GM21723 (cell line): Measurements from ENCODE around the gene DMAC2.
"Not testable (repeated sequence)": the region's sequence is repeated elsewhere in the genome, so short reads cannot be mapped to it uniquely, and the experiment has no call there.

ENCODE experiments used
- ATAC-seq: cut with Tn5 transposase; IDR thresholded peaks from one replicate; pipeline ENCODE4 v1.9.1; 2021; ENCODE audit warnings: mild to moderate bottlenecking, moderate library complexity; ENCODE audit not compliant: unreplicated experiment

The DMAC2 gene

GRCh38 chr19:41424335-41425173, 15.2 kb downstream of the DMAC2 start:
- ATAC-seq: no peak

DNA sequence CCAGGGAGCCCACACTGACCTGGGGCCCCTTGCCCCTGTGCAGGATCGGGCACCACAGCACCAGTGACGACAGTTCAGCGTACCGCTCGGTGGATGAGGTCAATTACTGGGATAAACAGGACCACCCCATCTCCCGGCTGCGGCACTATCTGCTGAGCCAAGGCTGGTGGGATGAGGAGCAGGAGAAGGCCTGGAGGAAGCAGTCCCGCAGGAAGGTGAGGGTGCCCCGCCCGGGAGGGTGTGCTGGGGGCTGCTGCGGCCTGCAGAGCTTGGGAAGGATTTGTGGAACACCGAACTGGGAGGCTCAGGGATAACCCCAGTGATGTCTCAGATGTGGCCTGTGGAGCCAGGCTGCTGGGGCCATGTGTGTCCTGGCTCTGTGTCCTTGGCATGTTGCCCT, 16.8 kb downstream of the DMAC2 start:
- no peak for ATAC-seq

GRCh38 chr19:41422456-41422855, 17.3 kb downstream of the DMAC2 start:
- ATAC-seq: no peak

DNA sequence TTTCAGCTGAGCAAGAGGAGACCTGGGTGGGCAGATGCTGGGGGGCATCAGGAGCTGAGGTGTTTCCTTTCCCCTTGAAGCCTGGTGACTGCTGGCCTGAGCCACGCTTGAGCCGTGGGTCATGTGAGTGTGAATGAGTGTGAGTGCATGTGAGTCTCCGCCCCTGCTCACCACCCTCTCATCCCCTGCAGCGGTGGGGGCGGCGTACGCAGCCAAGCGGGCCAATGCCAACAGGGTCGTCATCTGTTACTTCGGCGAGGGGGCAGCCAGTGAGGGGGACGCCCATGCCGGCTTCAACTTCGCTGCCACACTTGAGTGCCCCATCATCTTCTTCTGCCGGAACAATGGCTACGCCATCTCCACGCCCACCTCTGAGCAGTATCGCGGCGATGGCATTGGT, 17.7 kb downstream of the DMAC2 start:
- ATAC-seq: no peak

GRCh38 chr19:41421314-41421713, 18.4 kb downstream of the DMAC2 start:
- ATAC-seq: no peak

DNA sequence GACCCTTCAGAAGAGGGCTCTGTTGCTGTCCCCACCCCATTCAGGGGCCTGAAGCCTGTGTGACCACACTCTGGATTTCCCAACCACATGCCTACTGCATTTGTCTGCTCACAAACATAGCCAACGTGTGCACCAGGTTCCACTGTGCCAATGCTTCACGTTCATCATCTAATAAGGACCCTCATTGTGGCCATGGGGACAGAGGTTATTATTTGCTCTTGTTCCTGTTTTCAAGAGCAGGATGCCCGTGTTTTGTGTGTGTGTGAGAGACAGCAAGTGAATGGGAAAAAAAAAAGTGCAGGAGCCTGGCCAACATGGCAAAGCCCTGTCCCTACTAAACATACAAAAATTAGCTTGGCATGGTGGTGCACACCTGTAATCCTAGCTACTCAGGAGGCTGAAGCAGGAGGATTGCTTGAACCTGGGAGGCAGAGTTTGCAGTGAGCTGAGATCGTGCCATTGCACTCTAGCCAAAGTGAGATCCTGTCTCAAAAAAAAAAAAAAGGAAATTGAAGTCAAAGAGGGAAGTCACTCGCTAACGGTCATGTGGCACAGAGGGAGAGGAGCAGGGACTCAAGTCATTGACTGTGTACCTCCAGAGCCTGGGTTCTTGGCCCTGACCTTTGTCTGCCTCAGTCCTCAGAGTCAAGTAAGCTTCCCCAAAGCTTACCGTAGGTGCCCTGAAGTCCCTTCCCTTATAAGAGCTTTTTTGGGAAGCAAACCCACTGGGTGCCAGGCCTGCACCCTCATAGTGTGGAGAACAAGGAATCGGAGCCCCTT, 19.4 kb downstream of the DMAC2 start:
- no peak for ATAC-seq

GRCh38 chr19:41416194-41416674, 23.5 kb downstream of the DMAC2 start:
- ATAC-seq: no peak

DNA sequence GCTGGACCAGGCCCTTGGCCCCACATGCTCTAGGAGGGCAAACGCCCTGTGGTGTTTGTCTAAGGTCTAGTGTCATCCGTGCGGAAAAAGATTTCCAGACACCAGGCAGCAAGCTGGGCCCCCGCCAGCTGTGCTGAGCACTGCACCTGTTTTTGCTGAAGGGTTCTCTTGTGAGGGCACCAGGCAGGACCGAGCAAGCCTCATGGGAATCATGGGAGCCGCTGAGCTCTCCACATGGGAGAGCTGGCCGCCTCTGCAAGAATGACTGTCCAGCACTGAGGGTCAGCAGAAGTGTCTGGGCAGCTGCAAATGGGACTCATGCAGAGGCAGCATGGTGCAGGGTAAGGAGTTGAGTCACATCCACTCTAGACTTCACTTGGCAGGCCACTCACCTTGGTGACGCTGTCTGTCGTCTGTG, 24.5 kb downstream of the DMAC2 start:
- no peak for ATAC-seq

DNA sequence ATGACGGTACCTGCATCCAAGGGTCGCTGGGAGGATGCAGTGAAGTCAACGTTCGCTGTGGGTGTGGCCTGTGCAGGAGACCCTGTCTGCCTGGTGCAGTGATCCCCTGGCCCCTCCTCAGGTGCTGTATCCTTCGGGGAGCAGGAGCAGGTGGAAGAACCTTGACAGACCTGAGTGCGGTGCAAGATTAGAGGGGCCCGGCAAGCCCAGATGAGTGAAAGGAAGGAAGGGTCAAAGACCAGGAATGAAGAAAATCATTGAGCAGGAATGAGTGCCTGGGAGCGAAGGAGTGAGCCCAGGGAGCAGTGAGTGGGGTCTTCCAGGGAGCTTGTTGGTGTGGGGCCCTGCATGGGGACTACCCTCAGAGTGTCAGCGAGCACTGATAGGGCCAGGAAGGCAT, 25.3 kb downstream of the DMAC2 start:
- no peak for ATAC-seq

- no peak for ATAC-seq
Measured at GRCh38 chr19:41413947-41414346, 25.8 kb downstream of the DMAC2 start.

DNA sequence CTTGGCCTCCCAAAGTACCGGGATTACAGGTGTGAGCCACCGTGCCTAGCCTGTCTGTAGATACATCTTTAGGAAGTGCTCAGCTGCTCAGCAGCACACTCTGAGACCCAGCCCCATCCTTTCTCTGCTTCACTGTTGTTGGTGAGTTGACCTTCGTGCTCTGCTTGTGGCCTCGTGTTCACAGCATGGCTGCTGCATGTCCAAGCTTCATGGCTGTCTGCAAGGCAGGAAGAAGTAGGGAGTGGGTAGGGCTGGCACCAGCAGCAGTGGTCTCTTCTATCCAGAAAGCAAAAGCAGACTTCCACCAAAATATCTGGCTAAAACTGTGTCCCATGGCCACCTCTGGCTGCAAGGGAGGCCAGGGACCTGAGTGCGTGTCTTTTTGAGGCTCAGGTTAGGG, 26.8 kb downstream of the DMAC2 start:
- no peak for ATAC-seq

GRCh38 chr19:41411968-41412265, 27.8 kb downstream of the DMAC2 start:
- no peak for ATAC-seq

GRCh38 chr19:41411100-41411967, 28.4 kb downstream of the DMAC2 start:
- no peak for ATAC-seq

- no peak for ATAC-seq
Measured at GRCh38 chr19:41410336-41411054, 29.2 kb downstream of the DMAC2 start.

GRCh38 chr19:41409288-41409687, 30.4 kb downstream of the DMAC2 start:
- no peak for ATAC-seq

GRCh38 chr19:41408846-41409245, 30.9 kb downstream of the DMAC2 start:
- not testable (repeated sequence) for ATAC-seq

- ATAC-seq: no peak
Measured at GRCh38 chr19:41408256-41408655, 31.5 kb downstream of the DMAC2 start.

- ATAC-seq: no peak
Measured at GRCh38 chr19:41407271-41407670, 32.4 kb downstream of the DMAC2 start.

DNA sequence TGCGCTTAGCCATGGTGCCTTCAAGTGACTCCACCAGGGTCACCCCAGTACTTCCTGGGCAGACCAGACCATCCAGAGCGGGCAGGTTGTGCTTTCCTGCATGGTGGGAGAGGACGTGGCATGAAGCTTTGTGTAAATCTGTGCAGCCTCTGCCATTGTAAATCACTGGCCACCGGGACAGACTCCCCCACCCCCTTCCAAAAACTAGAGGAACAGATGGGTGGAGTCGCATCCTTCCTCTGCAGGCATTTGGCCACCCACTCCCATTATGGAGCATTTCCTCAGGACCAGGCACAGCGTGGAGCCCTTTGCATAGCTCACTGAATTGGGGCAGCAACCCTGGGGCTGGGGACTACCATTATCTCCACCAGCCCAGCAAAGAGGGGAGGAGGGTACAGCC, 33.9 kb downstream of the DMAC2 start:
- ATAC-seq: no peak

GRCh38 chr19:41403181-41403970, 36.3 kb downstream of the DMAC2 start:
- ATAC-seq: no peak
